HG02970 (cell line): ENCODE data around the gene PRDM1.

ENCODE experiments used
- ATAC-seq: cut with Tn5 transposase; IDR thresholded peaks from one replicate; pipeline ENCODE4 v1.9.1; 2021; ENCODE audit warnings: mild to moderate bottlenecking, moderate library complexity, moderate number of reproducible peaks; ENCODE audit not compliant: unreplicated experiment, low FRiP score

PRDM1 gene

DNA sequence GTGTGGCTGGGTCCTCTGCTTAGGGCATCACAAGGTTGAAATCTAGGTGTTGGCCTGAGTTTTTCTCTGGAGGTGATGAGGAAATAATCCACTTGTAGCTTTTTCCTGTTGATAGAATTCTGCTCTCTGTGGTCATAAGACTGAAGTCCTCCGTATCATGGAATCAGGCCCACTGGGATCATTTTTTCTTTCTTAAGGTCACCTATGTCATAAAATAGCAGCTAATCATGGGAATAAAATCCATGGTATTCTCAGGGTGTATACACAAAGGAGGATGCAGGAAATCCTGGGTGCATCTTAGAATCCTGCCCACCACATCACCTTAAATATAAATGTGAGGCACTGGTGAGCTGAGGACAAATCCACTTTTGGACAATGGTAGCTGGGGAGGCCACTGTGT, 72.7 kb downstream of the PRDM1 start:
- ATAC-seq = no peak
